Smooth muscle cell (in vitro differentiated cells): ENCODE results near the gene KPTN. TPM values are rescaled to one million over a fixed set of nuclear protein-coding genes. Genes with fewer than 3 reads are reported as not detected.

ENCODE experiments used
- DNase-seq: peaks from one replicate; lab custom pipeline; 2025; ENCODE audit not compliant: unreplicated experiment; lab: John Stamatoyannopoulos, UW
- H2AFZ ChIP-seq: fragments of 200-600 bp; sonication (generic); 2 replicates; pipeline ENCODE4 v1.6.0; 2016; ENCODE audit warnings: antibody characterized with exemption, low read depth, mild to moderate bottlenecking
- H3F3A ChIP-seq: fragments of 200-600 bp; sonication (generic); 2 replicates; pipeline ENCODE4 v1.6.0; 2017; ENCODE audit warnings: antibody characterized with exemption, low read depth
- H3K27ac ChIP-seq: fragments of 200-600 bp; sonication (generic); 2 replicates; pipeline ENCODE4 v1.5.1; 2016; ENCODE audit warnings: low read depth, mild to moderate bottlenecking
- H3K27me3 ChIP-seq: fragments of 200-600 bp; sonication (generic); 2 replicates; pipeline ENCODE4 v1.6.1; 2016; ENCODE audit warnings: low read depth, mild to moderate bottlenecking
- H3K36me3 ChIP-seq: fragments of 200-600 bp; sonication (generic); 2 replicates; pipeline ENCODE4 v1.5.1; 2016; ENCODE audit warnings: low read depth
- H3K4me1 ChIP-seq: fragments of 200-600 bp; sonication (generic); 2 replicates; pipeline ENCODE4 v1.5.1; 2016; ENCODE audit warnings: low read depth
- H3K4me2 ChIP-seq: fragments of 200-600 bp; sonication (generic); 2 replicates; pipeline ENCODE4 v1.6.0; 2016; ENCODE audit warnings: mild to moderate bottlenecking
- H3K4me3 ChIP-seq: fragments of 200-600 bp; sonication (generic); 2 replicates; pipeline ENCODE4 v1.5.1; 2016; ENCODE audit warnings: mild to moderate bottlenecking
- H3K79me2 ChIP-seq: fragments of 200-600 bp; sonication (generic); 2 replicates; pipeline ENCODE4 v1.6.0; 2016; ENCODE audit warnings: low read depth, mild to moderate bottlenecking
- H3K9ac ChIP-seq: fragments of 200-600 bp; sonication (generic); 2 replicates; pipeline ENCODE4 v1.6.0; 2016; ENCODE audit warnings: low read depth
- H3K9me3 ChIP-seq: fragments of 200-600 bp; sonication (generic); replicated peaks from 2 replicates; pipeline ENCODE4 v1.5.1; 2016; ENCODE audit warnings: low read depth
- H4K20me1 ChIP-seq: fragments of 200-600 bp; sonication (generic); 2 replicates; pipeline ENCODE4 v1.6.0; 2016; ENCODE audit warnings: low read depth
- WGBS: methylation state at CpG from one replicate; pipeline ENCODE4 v1.1.7; 2016; ENCODE audit warnings: low lambda C conversion rate; 5-methylcytosine and 5-hydroxymethylcytosine counted together
- polyA plus RNA-seq: library from polyadenylated mRNA; unstranded; fragments of >200 nt; fragmentation: Nextera tagmentation; extraction: Ambion mirVana; gene quantifications from 2 replicates; pipeline ENCODE4 v1.2.1, GENCODE V29; 2016
- total RNA-seq: library from RNA; depleted of rRNA; stranded (reverse); fragments of >200 nt; gene quantifications from 2 replicates; pipeline ENCODE4 v1.2.3, GENCODE V29; 2014
- TF ChIP-seq, protein P1 (sequence below): fragments of 200-600 bp; sonication (generic); IDR thresholded peaks from 2 replicates; pipeline ENCODE4 v1.5.1; 2017; ENCODE audit warnings: borderline replicate concordance, mild to moderate bottlenecking, antibody characterized with exemption; ENCODE audit not compliant: insufficient read depth, poor library complexity, severe bottlenecking

The KPTN gene
- total and polyA plus RNA-seq, 2 experiments from 2014 or later, result 10.6 to 12.2 TPM

DNA sequence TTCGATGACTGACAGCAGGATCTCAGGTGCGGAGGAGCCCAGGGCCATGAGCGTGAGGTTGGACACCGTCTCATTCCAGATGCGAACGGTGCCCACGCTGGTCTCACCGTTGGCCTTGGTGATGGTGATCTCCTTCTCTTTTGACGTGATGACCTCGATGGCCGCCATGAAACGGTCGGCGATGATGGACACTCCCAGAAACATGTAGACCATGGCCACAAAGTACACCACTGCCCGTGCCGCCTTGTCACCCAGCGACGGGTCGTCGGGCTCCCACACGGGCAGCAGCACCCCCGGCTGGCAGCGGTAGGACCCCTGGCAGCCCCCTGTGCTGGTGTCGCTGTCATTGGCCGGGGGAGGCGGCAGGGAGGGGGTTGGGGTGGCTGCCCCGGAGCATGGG, 18.1 kb downstream of the KPTN start:
- Histone ChIP-seq H3K27ac (no peak overlapping the region), H3K4me1 (no peaks in the 10 kb centered on the region), H3K9me3 (no peaks in the 10 kb centered on the region), H4K20me1 (no peaks in the 10 kb centered on the region), H3K79me2 (no peaks in the 10 kb centered on the region), H2AFZ (no peak overlapping the region), H3K27me3 (peaks cover 9% of the 10 kb centered on the region), H3K36me3 (no peaks in the 10 kb centered on the region), H3K4me3 (no peak overlapping the region), H3K4me2 (no peak overlapping the region), H3F3A (no peaks in the 10 kb centered on the region), H3K9ac (no peak overlapping the region)
- TF ChIP-seq, protein P1, sequence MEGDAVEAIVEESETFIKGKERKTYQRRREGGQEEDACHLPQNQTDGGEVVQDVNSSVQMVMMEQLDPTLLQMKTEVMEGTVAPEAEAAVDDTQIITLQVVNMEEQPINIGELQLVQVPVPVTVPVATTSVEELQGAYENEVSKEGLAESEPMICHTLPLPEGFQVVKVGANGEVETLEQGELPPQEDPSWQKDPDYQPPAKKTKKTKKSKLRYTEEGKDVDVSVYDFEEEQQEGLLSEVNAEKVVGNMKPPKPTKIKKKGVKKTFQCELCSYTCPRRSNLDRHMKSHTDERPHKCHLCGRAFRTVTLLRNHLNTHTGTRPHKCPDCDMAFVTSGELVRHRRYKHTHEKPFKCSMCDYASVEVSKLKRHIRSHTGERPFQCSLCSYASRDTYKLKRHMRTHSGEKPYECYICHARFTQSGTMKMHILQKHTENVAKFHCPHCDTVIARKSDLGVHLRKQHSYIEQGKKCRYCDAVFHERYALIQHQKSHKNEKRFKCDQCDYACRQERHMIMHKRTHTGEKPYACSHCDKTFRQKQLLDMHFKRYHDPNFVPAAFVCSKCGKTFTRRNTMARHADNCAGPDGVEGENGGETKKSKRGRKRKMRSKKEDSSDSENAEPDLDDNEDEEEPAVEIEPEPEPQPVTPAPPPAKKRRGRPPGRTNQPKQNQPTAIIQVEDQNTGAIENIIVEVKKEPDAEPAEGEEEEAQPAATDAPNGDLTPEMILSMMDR, result no peak
- WGBS, result 95% methylated on average over 27 of the region's 27 CpGs
- no peak for DNase-seq

GRCh38 chr19:47464675-47465419, 19.2 kb downstream of the KPTN start:
- H3K27me3 ChIP-seq, result peaks cover 9% of the 10 kb centered on the region
- H3K9me3 ChIP-seq, result no peaks in the 10 kb centered on the region
- no peak overlapping the region for H3K9ac ChIP-seq
- no peaks in the 10 kb centered on the region for H4K20me1 ChIP-seq
- no peak overlapping the region for H3K27ac ChIP-seq
- no peaks in the 10 kb centered on the region for H3K79me2 ChIP-seq
- no peak overlapping the region for H2AFZ ChIP-seq
- H3K4me3 ChIP-seq, result no peak overlapping the region
- no peak for DNase-seq
- no peaks in the 10 kb centered on the region for H3K4me1 ChIP-seq
- TF ChIP-seq, protein P1, result no peak
- WGBS, result 83% methylated on average over 10 of the region's 10 CpGs
- no peaks in the 10 kb centered on the region for H3F3A ChIP-seq
- H3K36me3 ChIP-seq, result no peaks in the 10 kb centered on the region
- no peak overlapping the region for H3K4me2 ChIP-seq

GRCh38 chr19:47461876-47462275, 22.1 kb downstream of the KPTN start:
- DNase-seq, result no peak
- WGBS, result 83% methylated on average over 5 of the region's 5 CpGs
- Histone ChIP-seq H2AFZ (no peak overlapping the region), H3F3A (no peaks in the 10 kb centered on the region), H3K27me3 (peaks cover 33% of the 10 kb centered on the region), H3K4me1 (no peaks in the 10 kb centered on the region), H3K4me2 (no peak overlapping the region), H3K9me3 (no peaks in the 10 kb centered on the region), H3K4me3 (no peak overlapping the region), H3K27ac (no peak overlapping the region), H3K79me2 (no peaks in the 10 kb centered on the region), H4K20me1 (no peaks in the 10 kb centered on the region), H3K36me3 (no peaks in the 10 kb centered on the region), H3K9ac (no peak overlapping the region)
- TF ChIP-seq, protein P1, result no peak

DNA sequence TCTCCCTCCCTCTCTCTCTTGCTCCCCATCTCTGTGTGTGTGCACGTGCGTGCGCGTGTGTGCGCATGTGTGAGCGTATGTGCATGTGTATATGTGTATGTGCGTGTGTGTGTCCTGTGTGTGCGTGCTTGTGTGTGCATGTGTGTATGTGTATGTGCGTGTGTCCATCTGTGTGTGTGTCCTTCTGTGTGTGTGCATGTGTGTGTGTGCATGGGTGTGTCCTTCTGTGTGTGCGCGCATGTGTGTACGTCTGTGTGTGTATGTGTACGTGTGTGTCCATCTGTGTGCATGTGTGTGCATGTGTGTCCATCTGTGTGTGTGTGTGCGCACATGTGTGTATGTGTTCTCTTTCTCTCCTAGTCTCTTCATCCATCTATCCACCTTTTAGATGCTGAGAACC, 24.5 kb downstream of the KPTN start:
- TF ChIP-seq, protein P1, result no peak
- Histone ChIP-seq H3K4me1 (no peaks in the 10 kb centered on the region), H3K4me2 (no peak overlapping the region), H3K9me3 (peaks cover 5% of the 10 kb centered on the region), H2AFZ (no peak overlapping the region), H3K27me3 (peaks cover 37% of the 10 kb centered on the region), H3K27ac (no peak overlapping the region), H3K9ac (no peak overlapping the region), H3K79me2 (no peaks in the 10 kb centered on the region), H3K4me3 (no peak overlapping the region), H3F3A (no peaks in the 10 kb centered on the region), H4K20me1 (no peaks in the 10 kb centered on the region), H3K36me3 (no peaks in the 10 kb centered on the region)
- WGBS, result 95% methylated on average over 14 of the region's 14 CpGs
- no peak for DNase-seq
